Epithelial cell of proximal tubule (primary cell): ENCODE data around the gene RMND1. TPM values are rescaled to one million over a fixed set of nuclear protein-coding genes. Genes with fewer than 3 reads are reported as not detected.
"Not testable (repeated sequence)": the region's sequence is repeated elsewhere in the genome, so short reads cannot be mapped to it uniquely, and the experiment has no call there.

Source experiments
- DNase-seq: peaks from one replicate; pipeline ENCODE4 v3.0.0-alpha.2; 2011; ENCODE audit warnings: low read depth
- H3K4me3 ChIP-seq: 2 replicates; pipeline ENCODE4 v1.5.1; 2011; ENCODE audit warnings: low read depth, mild to moderate bottlenecking, low read length
- total RNA-seq: library from RNA; depleted of rRNA; stranded (reverse); fragments of >200 nt; gene quantifications from 2 replicates; pipeline ENCODE4 v1.2.3, GENCODE V29; 2015
- TF ChIP-seq, protein P1 (sequence below): conservative IDR thresholded peaks from 2 replicates; pipeline ENCODE4 v1.5.1; 2012; ENCODE audit warnings: low read depth, mild to moderate bottlenecking, low read length

Gene RMND1
- total RNA-seq, 1 donor from 2014 or later, result 24.7 TPM

DNA sequence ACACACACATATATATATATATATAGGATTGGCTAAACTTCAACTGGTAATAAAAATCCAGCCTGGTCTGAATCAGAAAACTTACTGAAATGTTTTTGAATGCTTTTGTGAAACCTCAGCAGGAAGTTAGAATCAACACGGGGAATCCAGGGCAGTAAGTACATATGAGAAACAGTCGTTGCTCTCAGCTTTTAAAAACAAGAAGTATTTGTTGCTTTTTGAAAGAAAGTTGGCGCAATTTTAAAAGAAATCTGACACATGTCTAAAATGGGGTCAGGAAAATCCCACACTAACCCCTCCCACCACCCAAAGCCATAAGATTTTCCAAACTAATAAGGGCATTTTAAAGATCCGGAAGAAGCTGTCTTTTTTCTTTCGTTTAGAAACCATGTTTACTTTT, 30.4 kb upstream of the RMND1 start:
- no peak overlapping the region for H3K4me3 ChIP-seq
- TF ChIP-seq, protein P1, sequence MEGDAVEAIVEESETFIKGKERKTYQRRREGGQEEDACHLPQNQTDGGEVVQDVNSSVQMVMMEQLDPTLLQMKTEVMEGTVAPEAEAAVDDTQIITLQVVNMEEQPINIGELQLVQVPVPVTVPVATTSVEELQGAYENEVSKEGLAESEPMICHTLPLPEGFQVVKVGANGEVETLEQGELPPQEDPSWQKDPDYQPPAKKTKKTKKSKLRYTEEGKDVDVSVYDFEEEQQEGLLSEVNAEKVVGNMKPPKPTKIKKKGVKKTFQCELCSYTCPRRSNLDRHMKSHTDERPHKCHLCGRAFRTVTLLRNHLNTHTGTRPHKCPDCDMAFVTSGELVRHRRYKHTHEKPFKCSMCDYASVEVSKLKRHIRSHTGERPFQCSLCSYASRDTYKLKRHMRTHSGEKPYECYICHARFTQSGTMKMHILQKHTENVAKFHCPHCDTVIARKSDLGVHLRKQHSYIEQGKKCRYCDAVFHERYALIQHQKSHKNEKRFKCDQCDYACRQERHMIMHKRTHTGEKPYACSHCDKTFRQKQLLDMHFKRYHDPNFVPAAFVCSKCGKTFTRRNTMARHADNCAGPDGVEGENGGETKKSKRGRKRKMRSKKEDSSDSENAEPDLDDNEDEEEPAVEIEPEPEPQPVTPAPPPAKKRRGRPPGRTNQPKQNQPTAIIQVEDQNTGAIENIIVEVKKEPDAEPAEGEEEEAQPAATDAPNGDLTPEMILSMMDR, result no peak
- no peak for DNase-seq

DNA sequence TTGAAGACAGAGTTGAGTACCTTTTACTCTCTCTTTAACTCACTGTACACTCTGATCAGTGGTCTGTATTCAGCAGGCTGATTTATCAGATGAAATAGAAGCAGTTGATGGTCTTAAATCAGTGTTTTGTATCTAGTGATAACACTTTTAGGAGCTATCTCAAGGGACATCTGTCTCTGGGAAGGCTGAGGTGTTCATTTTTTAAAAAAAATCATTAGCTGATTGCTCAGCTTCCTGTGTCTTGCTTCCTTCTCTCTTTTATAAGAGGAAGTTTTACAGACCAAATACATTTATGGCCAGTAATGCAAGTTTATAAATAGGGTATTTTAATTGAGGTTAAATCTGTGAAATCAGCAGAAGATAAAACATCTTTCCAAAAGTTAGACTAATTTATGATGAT, 29.9 kb upstream of the RMND1 start:
- DNase-seq, result no peak
- TF ChIP-seq, protein P1, result no peak
- no peak overlapping the region for H3K4me3 ChIP-seq

DNA sequence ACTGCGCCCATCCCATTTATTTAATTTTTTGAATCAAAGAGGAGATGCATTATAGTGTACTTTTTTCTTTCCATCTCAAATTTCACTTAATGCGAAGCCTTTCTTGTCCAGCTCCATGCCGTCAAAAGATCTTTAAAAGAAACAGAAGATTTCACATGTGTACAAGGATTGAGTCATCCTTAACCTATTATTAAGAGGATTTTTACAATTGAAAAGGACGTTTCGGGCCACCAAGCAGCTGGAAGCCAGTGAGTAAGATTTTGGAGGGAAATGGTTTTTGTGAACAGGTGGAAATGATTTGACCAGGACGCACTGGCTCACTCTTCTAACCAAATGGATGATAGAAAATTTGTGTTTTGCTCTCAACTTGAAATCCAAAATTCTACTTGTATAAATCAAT, 26.7 kb upstream of the RMND1 start:
- no peak for DNase-seq
- H3K4me3 ChIP-seq, result no peak overlapping the region
- TF ChIP-seq, protein P1, result no peak

DNA sequence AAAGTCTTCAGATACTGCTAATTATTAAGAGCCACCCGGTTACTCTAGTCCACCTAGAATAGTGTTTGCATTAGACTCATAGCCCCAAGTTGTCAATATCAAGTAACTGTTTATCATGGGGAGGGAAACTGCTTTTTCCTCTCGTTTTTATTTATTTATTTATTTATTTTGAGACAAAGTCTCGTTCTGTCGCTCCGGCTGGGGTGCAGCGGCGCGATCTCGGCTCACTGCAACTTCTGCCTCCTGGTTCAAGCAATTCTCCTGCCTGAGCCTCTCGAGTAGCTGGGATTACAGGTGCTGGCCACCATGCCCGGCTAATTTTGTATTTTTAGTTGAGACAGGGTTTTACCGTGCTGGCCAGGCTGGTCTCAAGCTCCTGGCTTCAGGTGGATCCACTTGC, 25.8 kb upstream of the RMND1 start:
- H3K4me3 ChIP-seq, result no peak overlapping the region
- DNase-seq, result no peak
- TF ChIP-seq, protein P1, result no peak

DNA sequence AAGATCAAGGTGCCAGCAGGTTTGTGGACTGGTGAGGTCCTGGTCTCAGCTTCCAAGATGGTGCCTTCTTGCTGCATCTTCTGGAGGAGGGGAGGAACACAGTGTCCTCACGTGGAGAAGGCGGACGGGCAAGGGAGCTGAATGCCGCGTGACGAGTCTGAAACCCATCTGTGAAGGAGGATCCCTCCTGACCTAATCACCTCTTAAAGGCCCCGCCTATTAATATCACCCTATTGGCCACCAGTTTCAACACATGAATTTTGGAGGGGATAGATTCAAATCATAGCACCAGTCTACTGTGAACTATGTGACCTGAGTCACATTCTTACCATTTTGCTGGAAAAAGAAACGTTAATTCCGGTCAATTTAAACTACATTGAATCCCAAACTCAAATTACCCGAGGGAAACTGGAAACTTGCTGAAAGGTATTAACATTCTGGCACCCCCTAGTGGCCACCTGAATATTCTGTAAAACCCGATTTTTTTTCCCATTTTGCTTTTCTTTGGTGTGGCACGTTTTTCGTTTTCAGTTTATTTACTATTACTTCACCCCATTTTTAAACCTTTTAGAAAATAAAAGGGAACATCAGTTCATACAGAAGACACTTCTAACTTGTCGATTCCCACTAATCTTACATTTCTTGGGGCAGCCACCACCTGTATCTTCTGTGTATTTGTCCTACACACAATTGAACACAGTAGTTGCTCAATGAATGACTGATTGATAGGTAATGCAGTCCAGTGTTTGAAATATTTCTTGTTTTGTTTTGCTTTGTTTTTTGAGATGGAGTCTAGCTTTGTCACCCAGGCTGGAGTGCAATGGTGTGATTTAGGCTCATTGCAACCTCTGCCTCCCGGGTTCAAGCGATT, 24.0 kb upstream of the RMND1 start:
- no peak overlapping the region for H3K4me3 ChIP-seq
- TF ChIP-seq, protein P1, result peak; percentile 78
- no peak for DNase-seq

DNA sequence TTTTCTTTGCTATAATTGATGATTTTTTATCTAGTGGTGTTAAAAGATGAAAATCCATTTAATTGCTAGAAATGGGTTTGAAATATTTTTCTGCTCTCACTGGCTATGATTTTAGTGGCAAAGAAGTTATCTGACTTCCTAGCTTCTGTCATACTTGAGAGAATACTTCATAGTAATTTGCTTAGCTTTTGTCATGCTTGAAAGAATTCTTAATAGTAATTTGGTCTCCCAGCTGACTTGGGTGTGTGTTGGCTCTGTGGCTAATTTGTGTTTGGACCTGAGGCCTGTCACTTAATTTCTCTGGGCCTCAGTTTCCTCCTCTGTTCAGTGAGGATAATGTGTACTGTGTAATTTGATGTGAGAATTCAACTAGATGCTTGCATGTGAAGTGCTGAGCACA, 12.8 kb upstream of the RMND1 start:
- TF ChIP-seq, protein P1, result no peak
- no peak overlapping the region for H3K4me3 ChIP-seq
- no peak for DNase-seq

DNA sequence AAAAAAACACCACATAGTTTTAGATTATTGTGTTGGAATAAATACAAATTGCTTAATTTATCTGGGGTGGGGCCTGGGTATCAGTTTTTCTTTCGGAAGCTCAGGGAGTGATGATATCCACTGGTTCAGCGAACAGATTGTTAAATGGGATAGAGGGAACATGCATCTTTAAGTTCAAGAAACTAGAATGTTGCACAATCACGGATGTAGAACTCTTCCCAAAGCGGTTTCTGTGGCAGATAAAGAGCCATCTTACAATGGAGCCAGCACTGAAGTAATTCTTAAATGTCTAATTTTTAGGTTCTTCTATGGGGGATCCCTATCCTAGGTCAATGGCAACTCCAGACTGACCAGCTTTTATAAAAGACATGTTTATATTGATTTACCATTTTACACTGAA, 9.7 kb upstream of the RMND1 start:
- TF ChIP-seq, protein P1, result no peak
- H3K4me3 ChIP-seq, result no peak overlapping the region
- no peak for DNase-seq

DNA sequence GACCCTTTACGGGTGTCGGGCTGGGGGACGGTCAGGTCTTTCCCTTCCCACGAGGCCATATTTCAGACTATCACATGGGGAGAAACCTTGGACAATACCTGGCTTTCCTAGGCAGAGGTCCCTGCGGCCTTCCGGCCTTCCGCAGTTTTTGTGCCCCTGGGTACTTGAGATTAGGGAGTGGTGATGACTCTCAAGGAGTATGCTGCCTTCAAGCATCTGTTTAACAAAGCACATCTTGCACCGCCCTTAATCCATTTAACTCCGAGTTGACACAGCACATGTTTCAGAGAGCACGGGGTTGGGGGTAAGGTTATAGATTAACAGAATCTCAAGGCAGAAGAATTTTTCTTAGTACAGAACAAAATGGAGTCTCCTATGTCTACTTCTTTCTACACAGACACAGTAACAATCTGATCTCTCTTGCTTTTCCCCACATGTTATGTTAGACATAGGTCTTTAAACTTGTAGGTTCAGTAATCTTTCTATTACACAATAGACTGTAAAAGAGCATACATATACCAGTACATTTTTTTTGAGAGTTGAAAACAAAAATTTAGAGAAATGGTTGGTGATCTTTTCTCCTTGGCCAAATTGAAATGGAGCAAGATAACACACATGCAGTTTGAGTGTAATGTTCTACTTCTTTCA, 3.9 kb upstream of the RMND1 start:
- DNase-seq, H3K4me3 ChIP-seq: not testable (repeated sequence)
